NT2/D1 (cell line): ENCODE results near the gene SIPA1L2.

Source experiments
- DNase-seq: peaks from one replicate; pipeline ENCODE4 v3.0.0-alpha.2; 2011; ENCODE audit warnings: low read depth, low spot score
- H3K27me3 ChIP-seq: 2 replicates; pipeline ENCODE4 v1.6.0; 2011; ENCODE audit warnings: mild to moderate bottlenecking; ENCODE audit not compliant: insufficient read length, insufficient read depth
- H3K36me3 ChIP-seq: 2 replicates; pipeline ENCODE4 v1.6.1; 2011; ENCODE audit warnings: mild to moderate bottlenecking, low read length, mixed read lengths; ENCODE audit not compliant: insufficient read depth, insufficient read length
- H3K4me1 ChIP-seq: 2 replicates; pipeline ENCODE4 v1.5.1; 2011; ENCODE audit not compliant: insufficient read depth, insufficient read length
- H3K4me3 ChIP-seq: 2 replicates; pipeline ENCODE4 v1.5.1; 2011; ENCODE audit warnings: low read depth; ENCODE audit not compliant: insufficient read length
- H3K9ac ChIP-seq: 2 replicates; pipeline ENCODE4 v1.6.0; 2011; ENCODE audit warnings: low read depth; ENCODE audit not compliant: insufficient read length
- H3K9me3 ChIP-seq: 2 replicates; pipeline ENCODE4 v1.5.1; 2011; ENCODE audit warnings: mild to moderate bottlenecking, low read length; ENCODE audit not compliant: insufficient read depth
- SUZ12 ChIP-seq: IDR thresholded peaks from 2 replicates; pipeline ENCODE4 v1.6.1; 2011; ENCODE audit not compliant: insufficient read length, insufficient read depth; ENCODE audit errors: extremely low read depth
- YY1 ChIP-seq: IDR thresholded peaks from 2 replicates; pipeline ENCODE4 v1.6.1; 2011; ENCODE audit not compliant: insufficient read length, insufficient read depth
- ZNF274 ChIP-seq: IDR thresholded peaks from 2 replicates; pipeline ENCODE4 v1.6.1; 2011; ENCODE audit warnings: mild to moderate bottlenecking, low read depth, low read length

Gene SIPA1L2

GRCh38 chr1:232627645-232628334 lies 2.1 kb downstream of the SIPA1L2 start:
- Histone ChIP-seq H3K4me3 (peak overlapping the region; percentile 76), H3K4me1 (peaks cover 2% of the 10 kb centered on the region)
- TF ChIP-seq ZNF274 = no peak
- no peak for TF ChIP-seq YY1
- no peak for TF ChIP-seq SUZ12

GRCh38 chr1:232627171-232627570 lies 2.8 kb downstream of the SIPA1L2 start:
- Histone ChIP-seq H3K9ac (no peak overlapping the region), H3K27me3 (no peaks in the 10 kb centered on the region), H3K9me3 (no peaks in the 10 kb centered on the region), H3K36me3 (no peaks in the 10 kb centered on the region), H3K4me1 (peaks cover 2% of the 10 kb centered on the region), H3K4me3 (no peak overlapping the region)
- DNase-seq = no peak
- TF ChIP-seq YY1 (no peak), SUZ12 (no peak), ZNF274 (no peak)

More at GRCh38 chr1:232627645-232628334, 2.1 kb downstream of the SIPA1L2 start:
- Histone ChIP-seq H3K9me3 (no peaks in the 10 kb centered on the region), H3K9ac (peak overlapping the region; percentile 84), H3K36me3 (no peaks in the 10 kb centered on the region), H3K27me3 (no peaks in the 10 kb centered on the region)
- DNase-seq = peak; percentile 47

GRCh38 chr1:232626452-232626851 lies 3.5 kb downstream of the SIPA1L2 start:
- no peak overlapping the region for H3K4me3 ChIP-seq
- no peak for DNase-seq
- peaks cover 2% of the 10 kb centered on the region for H3K4me1 ChIP-seq
- TF ChIP-seq ZNF274 (no peak), SUZ12 (no peak), YY1 (no peak)
- H3K9me3 ChIP-seq = no peaks in the 10 kb centered on the region
- H3K36me3 ChIP-seq = no peaks in the 10 kb centered on the region
- no peaks in the 10 kb centered on the region for H3K27me3 ChIP-seq
- H3K9ac ChIP-seq = no peak overlapping the region

- DNase-seq = no peak
- no peak overlapping the region for H3K4me3 ChIP-seq
Measured at GRCh38 chr1:232625319-232625868, 4.5 kb downstream of the SIPA1L2 start.

GRCh38 chr1:232624546-232625281 lies 5.2 kb downstream of the SIPA1L2 start:
- no peaks in the 10 kb centered on the region for H3K9me3 ChIP-seq
- H3K27me3 ChIP-seq = no peaks in the 10 kb centered on the region
- no peak overlapping the region for H3K4me3 ChIP-seq
- H3K4me1 ChIP-seq = peaks cover 2% of the 10 kb centered on the region
- no peaks in the 10 kb centered on the region for H3K36me3 ChIP-seq
- no peak for DNase-seq
- TF ChIP-seq YY1 = no peak
- TF ChIP-seq SUZ12 = no peak
- TF ChIP-seq ZNF274 = no peak
- no peak overlapping the region for H3K9ac ChIP-seq

More at GRCh38 chr1:232625319-232625868, 4.5 kb downstream of the SIPA1L2 start:
- no peak for TF ChIP-seq SUZ12
- Histone ChIP-seq H3K9me3 (no peaks in the 10 kb centered on the region), H3K9ac (no peak overlapping the region), H3K36me3 (no peaks in the 10 kb centered on the region), H3K4me1 (peaks cover 2% of the 10 kb centered on the region), H3K27me3 (no peaks in the 10 kb centered on the region)

- H3K4me3 ChIP-seq = no peak overlapping the region
- DNase-seq = peak; percentile 64
- H3K9ac ChIP-seq = no peak overlapping the region
- H3K36me3 ChIP-seq = no peaks in the 10 kb centered on the region
- TF ChIP-seq SUZ12 = no peak
- TF ChIP-seq ZNF274 = no peak
- TF ChIP-seq YY1 = no peak
- peaks cover 3% of the 10 kb centered on the region for H3K4me1 ChIP-seq
- no peaks in the 10 kb centered on the region for H3K27me3 ChIP-seq
- H3K9me3 ChIP-seq = no peaks in the 10 kb centered on the region
Measured at GRCh38 chr1:232622981-232623380, 7.0 kb downstream of the SIPA1L2 start.

- no peaks in the 10 kb centered on the region for H3K36me3 ChIP-seq
- H3K4me3 ChIP-seq = no peak overlapping the region
- TF ChIP-seq YY1 (no peak), ZNF274 (no peak), SUZ12 (no peak)
- no peak for DNase-seq
- no peak overlapping the region for H3K9ac ChIP-seq
- no peaks in the 10 kb centered on the region for H3K9me3 ChIP-seq
- no peaks in the 10 kb centered on the region for H3K27me3 ChIP-seq
- H3K4me1 ChIP-seq = peaks cover 5% of the 10 kb centered on the region
Measured at GRCh38 chr1:232622378-232622777, 7.6 kb downstream of the SIPA1L2 start.
